ENCODE measurements around the gene DNAAF6. TPM values are rescaled to one million over a fixed set of nuclear protein-coding genes. Genes with fewer than 3 reads are reported as not detected.

The DNAAF6 gene
- total and polyA plus RNA-seq, 2 experiments from 2014 or later: not detected

GRCh38 chrX:107199491-107199890 lies 6.9 kb upstream of the DNAAF6 start:
- 63% methylated on average over 3 of the region's 3 CpGs for WGBS (ENCODE audit: low lambda C conversion rate, missing lambda C conversion rate)
- no peaks in the 10 kb centered on the region for H3K9me2 ChIP-seq (replicated peaks; ENCODE audit: insufficient read depth)
- no peaks in the 10 kb centered on the region for H3K9me3 ChIP-seq (ENCODE audit: low read depth)
- no peaks in the 10 kb centered on the region for H3K36me3 ChIP-seq (replicated peaks; ENCODE audit: insufficient read depth, low read depth)
- H2AFZ ChIP-seq: no peak overlapping the region
- H3K79me2 ChIP-seq: no peaks in the 10 kb centered on the region
- no peaks in the 10 kb centered on the region for H3K27me3 ChIP-seq
- TF ChIP-seq CTCF (IDR thresholded peaks at IDR 0.05; ENCODE audit: poor library complexity): no peak
- H3K27ac ChIP-seq: no peak overlapping the region
- no peak for DNase-seq (ENCODE audit: low spot score)
- no peaks in the 10 kb centered on the region for H4K20me1 ChIP-seq (ENCODE audit: insufficient read depth, poor library complexity, severe bottlenecking)
- no peaks in the 10 kb centered on the region for H3K4me1 ChIP-seq (ENCODE audit: insufficient read depth)
- H3K4me2 ChIP-seq: no peak overlapping the region
- H3K4me3 ChIP-seq: no peak overlapping the region

DNA sequence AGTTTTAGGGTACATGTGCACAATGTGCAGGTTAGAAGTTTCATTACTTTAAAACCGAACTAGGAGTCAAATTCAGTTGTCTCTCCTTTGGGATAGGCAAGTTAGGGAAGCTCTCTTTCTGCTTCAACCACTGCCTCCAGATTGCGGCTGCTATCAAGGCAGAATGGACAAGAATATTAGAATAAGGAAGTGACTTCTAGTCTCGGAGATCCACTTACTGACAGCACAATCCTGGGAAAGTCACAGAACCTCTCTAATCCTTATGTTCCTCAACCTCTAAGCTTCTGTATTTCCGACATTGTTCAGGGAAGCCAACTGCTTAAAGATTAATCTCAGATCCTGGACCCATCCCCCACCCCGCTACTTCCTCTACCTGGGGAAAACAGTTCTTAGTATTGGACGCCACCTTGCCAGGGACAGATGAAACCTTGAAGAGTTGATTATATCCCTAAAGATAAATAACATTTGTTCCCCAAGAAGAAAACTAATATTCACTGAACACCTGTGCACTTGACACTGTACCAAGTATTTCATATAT lies 2.3 kb upstream of the DNAAF6 start:
- peak overlapping the region; percentile 52 for H3K4me2 ChIP-seq
- TF ChIP-seq EZH2 (IDR thresholded peaks at IDR 0.05; ENCODE audit: borderline replicate concordance): no peak
- TF ChIP-seq CTCF (IDR thresholded peaks at IDR 0.05; ENCODE audit: poor library complexity): no peak
- TF ChIP-seq EZH2phosphoT487 (IDR thresholded peaks at IDR 0.05; ENCODE audit: low read depth, severe bottlenecking, unreplicated experiment): no peak
- 63% methylated on average over 6 of the region's 6 CpGs for WGBS (ENCODE audit: low lambda C conversion rate, missing lambda C conversion rate)

DNA sequence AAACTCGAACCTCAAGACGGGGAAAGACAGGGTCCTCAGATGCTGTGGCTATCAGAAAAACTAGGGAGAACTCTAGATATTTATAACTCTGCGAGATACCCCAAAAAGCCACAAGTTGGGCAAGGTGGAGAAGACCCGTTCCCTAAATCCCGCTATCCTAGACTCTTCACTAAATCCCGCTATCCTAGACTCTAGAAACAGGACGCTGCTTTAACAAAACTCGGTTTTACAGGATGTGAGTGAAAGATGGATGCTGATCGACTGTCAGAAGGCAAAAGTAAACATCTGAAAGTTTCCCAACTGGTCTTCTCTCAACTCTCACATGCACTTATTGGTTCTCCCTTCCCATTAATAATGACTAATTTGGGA lies 270 bp downstream of the DNAAF6 start:
- H4K20me1 ChIP-seq (ENCODE audit: insufficient read depth, poor library complexity, severe bottlenecking): no peaks in the 10 kb centered on the region
- DNase-seq (ENCODE audit: low spot score): no peak
- no peaks in the 10 kb centered on the region for H3K79me2 ChIP-seq
- H3K4me3 ChIP-seq: no peak overlapping the region
- no peaks in the 10 kb centered on the region for H3K9me2 ChIP-seq (replicated peaks; ENCODE audit: insufficient read depth)
- no peak for TF ChIP-seq EZH2 (IDR thresholded peaks at IDR 0.05; ENCODE audit: borderline replicate concordance)
- no peak for TF ChIP-seq CTCF (IDR thresholded peaks at IDR 0.05; ENCODE audit: poor library complexity)
- no peak for TF ChIP-seq EZH2phosphoT487 (IDR thresholded peaks at IDR 0.05; ENCODE audit: low read depth, severe bottlenecking, unreplicated experiment)
- H3K4me1 ChIP-seq (ENCODE audit: insufficient read depth): no peaks in the 10 kb centered on the region
- no peak overlapping the region for H3K27ac ChIP-seq
- no peak overlapping the region for H2AFZ ChIP-seq
- no peaks in the 10 kb centered on the region for H3K9me3 ChIP-seq (ENCODE audit: low read depth)
- 65% methylated on average over 9 of the region's 9 CpGs for WGBS (ENCODE audit: low lambda C conversion rate, missing lambda C conversion rate)
- no peaks in the 10 kb centered on the region for H3K27me3 ChIP-seq
- no peaks in the 10 kb centered on the region for H3K36me3 ChIP-seq (replicated peaks; ENCODE audit: insufficient read depth, low read depth)
- H3K4me2 ChIP-seq: peak overlapping the region; percentile 91

More for the DNA sequence above, 2.3 kb upstream of the DNAAF6 start:
- Histone ChIP-seq H3K79me2 (no peaks in the 10 kb centered on the region), H3K4me3 (no peak overlapping the region), H3K9me2 (replicated peaks; ENCODE audit: insufficient read depth) (no peaks in the 10 kb centered on the region), H2AFZ (no peak overlapping the region), H3K4me1 (ENCODE audit: insufficient read depth) (no peaks in the 10 kb centered on the region), H4K20me1 (ENCODE audit: insufficient read depth, poor library complexity, severe bottlenecking) (no peaks in the 10 kb centered on the region), H3K36me3 (replicated peaks; ENCODE audit: insufficient read depth, low read depth) (no peaks in the 10 kb centered on the region), H3K27me3 (no peaks in the 10 kb centered on the region), H3K9me3 (ENCODE audit: low read depth) (no peaks in the 10 kb centered on the region), H3K27ac (no peak overlapping the region)
- DNase-seq (ENCODE audit: low spot score): peak; percentile 34

DNA sequence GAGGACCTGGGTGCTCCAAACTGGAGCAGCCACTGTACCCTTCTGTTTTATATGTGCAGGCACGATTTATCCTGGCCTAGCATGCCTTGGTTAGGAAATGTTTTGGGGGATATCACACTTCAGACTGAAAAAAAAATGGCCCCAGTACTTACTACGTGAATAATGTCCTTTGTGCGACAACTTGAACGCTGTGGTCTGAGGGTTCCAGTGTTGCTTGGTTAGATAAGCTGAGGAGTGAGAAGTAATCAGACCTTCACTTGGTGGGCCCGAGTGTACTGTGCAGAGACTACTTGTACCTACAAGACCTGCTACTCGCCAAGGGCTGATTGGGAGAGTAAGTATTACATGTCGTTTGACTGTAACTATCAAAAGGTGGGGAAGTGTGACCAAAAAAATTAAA lies 678 bp downstream of the DNAAF6 start:
- Histone ChIP-seq H3K27ac (no peak overlapping the region), H2AFZ (no peak overlapping the region), H3K9me3 (ENCODE audit: low read depth) (no peaks in the 10 kb centered on the region), H3K4me3 (no peak overlapping the region), H3K4me1 (ENCODE audit: insufficient read depth) (no peaks in the 10 kb centered on the region), H3K4me2 (no peak overlapping the region), H3K9me2 (replicated peaks; ENCODE audit: insufficient read depth) (no peaks in the 10 kb centered on the region), H3K36me3 (replicated peaks; ENCODE audit: insufficient read depth, low read depth) (no peaks in the 10 kb centered on the region), H3K79me2 (no peaks in the 10 kb centered on the region), H4K20me1 (ENCODE audit: insufficient read depth, poor library complexity, severe bottlenecking) (no peaks in the 10 kb centered on the region), H3K27me3 (no peaks in the 10 kb centered on the region)
- TF ChIP-seq CTCF (IDR thresholded peaks at IDR 0.05; ENCODE audit: poor library complexity) (no peak), EZH2 (IDR thresholded peaks at IDR 0.05; ENCODE audit: borderline replicate concordance) (no peak), EZH2phosphoT487 (IDR thresholded peaks at IDR 0.05; ENCODE audit: low read depth, severe bottlenecking, unreplicated experiment) (no peak)
- 79% methylated on average over 7 of the region's 7 CpGs for WGBS (ENCODE audit: low lambda C conversion rate, missing lambda C conversion rate)
- no peak for DNase-seq (ENCODE audit: low spot score)

Data from hepatocyte (in vitro differentiated cells).